ENCODE results near the gene CIZ1.
A peak's percentile ranks its signal among the peaks of the same experiment; 100 is the strongest.

CIZ1 gene

GRCh38 chr9:128152133-128153059, 39.0 kb downstream of the CIZ1 start:
- Mint-ChIP-seq H3K4me1 (ENCODE audit: low read depth) (no peaks in the 10 kb centered on the region), H3K4me3 (no peak overlapping the region), H3K9me3 (no peaks in the 10 kb centered on the region), H3K36me3 (ENCODE audit: low read depth) (no peaks in the 10 kb centered on the region), H3K27me3 (ENCODE audit: low read depth) (no peaks in the 10 kb centered on the region), H3K27ac (no peak overlapping the region)

GRCh38 chr9:128151309-128152132, 39.9 kb downstream of the CIZ1 start:
- H3K27me3 Mint-ChIP-seq (ENCODE audit: low read depth), result no peaks in the 10 kb centered on the region
- H3K27ac Mint-ChIP-seq, result no peak overlapping the region
- no peaks in the 10 kb centered on the region for H3K9me3 Mint-ChIP-seq
- no peak overlapping the region for H3K4me3 Mint-ChIP-seq
- H3K4me1 Mint-ChIP-seq (ENCODE audit: low read depth), result no peaks in the 10 kb centered on the region
- no peaks in the 10 kb centered on the region for H3K36me3 Mint-ChIP-seq (ENCODE audit: low read depth)

GRCh38 chr9:128150594-128151308, 40.6 kb downstream of the CIZ1 start:
- H3K4me3 Mint-ChIP-seq, result no peak overlapping the region
- H3K9me3 Mint-ChIP-seq, result no peaks in the 10 kb centered on the region
- no peaks in the 10 kb centered on the region for H3K4me1 Mint-ChIP-seq (ENCODE audit: low read depth)
- no peaks in the 10 kb centered on the region for H3K27me3 Mint-ChIP-seq (ENCODE audit: low read depth)
- no peaks in the 10 kb centered on the region for H3K36me3 Mint-ChIP-seq (ENCODE audit: low read depth)
- H3K27ac Mint-ChIP-seq, result peak overlapping the region; percentile 26

DNA sequence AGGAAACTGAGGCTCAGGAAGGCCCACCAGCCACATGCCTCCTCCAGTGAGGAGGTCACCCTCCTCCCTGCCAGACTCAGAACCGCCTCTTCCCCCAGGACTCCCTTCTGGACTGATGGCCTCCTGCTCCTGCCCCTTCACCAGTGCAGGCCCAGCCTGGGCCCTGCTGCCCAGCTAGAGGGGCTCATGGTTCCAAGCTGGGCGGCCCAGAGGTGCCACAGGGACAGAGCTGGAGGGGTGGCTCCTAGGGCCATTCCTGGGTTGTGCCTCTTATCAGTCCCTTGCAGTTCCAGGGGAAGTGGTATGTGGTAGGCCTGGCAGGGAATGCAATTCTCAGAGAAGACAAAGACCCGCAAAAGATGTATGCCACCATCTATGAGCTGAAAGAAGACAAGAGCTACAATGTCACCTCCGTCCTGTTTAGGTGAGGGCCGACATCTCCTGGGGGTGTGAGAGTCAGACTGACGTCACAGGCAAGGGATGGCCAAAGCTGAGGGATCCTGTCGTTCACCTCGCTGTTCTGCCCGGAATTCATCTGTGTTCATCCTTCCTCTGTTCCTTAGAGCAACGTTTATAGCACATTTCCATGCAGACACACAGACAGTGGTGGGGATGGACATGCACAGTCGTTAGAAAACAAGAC, 41.3 kb downstream of the CIZ1 start:
- H3K36me3 Mint-ChIP-seq (ENCODE audit: low read depth), result no peaks in the 10 kb centered on the region
- H3K27ac Mint-ChIP-seq, result no peak overlapping the region
- no peaks in the 10 kb centered on the region for H3K9me3 Mint-ChIP-seq
- H3K4me3 Mint-ChIP-seq, result no peak overlapping the region
- H3K4me1 Mint-ChIP-seq (ENCODE audit: low read depth), result no peaks in the 10 kb centered on the region
- H3K27me3 Mint-ChIP-seq (ENCODE audit: low read depth), result no peaks in the 10 kb centered on the region

DNA sequence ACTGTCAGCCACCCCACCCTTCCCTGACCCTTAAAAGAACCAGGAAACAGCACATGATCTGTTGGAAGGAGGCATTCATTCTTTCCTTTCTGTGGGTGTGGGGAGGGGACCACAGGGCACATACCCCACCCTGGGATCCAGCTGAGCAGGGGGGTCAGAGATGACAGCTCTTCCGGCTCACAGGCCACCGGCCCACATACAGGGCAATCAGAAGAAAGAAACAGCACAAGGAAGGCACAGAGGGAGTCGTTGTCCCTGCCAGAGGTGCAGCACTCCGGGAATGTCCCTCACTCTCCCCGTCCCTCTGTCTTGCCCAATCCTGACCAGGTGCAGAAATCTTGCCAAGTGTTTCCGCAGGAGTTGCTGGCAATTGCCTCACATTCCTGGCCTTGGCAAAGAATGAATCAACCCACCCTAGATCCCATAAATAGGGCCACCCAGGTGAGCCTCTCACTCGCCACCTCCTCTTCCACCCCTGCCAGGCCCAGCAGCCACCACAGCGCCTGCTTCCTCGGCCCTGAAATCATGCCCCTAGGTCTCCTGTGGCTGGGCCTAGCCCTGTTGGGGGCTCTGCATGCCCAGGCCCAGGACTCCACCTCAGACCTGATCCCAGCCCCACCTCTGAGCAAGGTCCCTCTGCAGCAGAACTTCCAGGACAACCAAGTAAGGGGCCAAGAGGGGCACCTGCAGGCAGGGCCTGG, 42.2 kb downstream of the CIZ1 start, which contains the start of gene LCN2:
Gene LCN2, plus strand, starts transcription at position 453 of the 701 bp plus-strand sequence. Its CDS starts 73 bp downstream, at position 526.
- no peaks in the 10 kb centered on the region for H3K36me3 Mint-ChIP-seq (ENCODE audit: low read depth)
- no peak within 1 kb of the TSS for H3K4me3 Mint-ChIP-seq
- H3K27ac Mint-ChIP-seq, result no peak within 1 kb of the TSS
- no peaks in the 10 kb centered on the region for H3K27me3 Mint-ChIP-seq (ENCODE audit: low read depth)
- no peaks in the 10 kb centered on the region for H3K9me3 Mint-ChIP-seq
- no peaks in the 10 kb centered on the region for H3K4me1 Mint-ChIP-seq (ENCODE audit: low read depth)

- no peaks in the 10 kb centered on the region for H3K9me3 Mint-ChIP-seq
- H3K27me3 Mint-ChIP-seq (ENCODE audit: low read depth), result no peaks in the 10 kb centered on the region
- H3K4me3 Mint-ChIP-seq, result no peak overlapping the region
- no peak overlapping the region for H3K27ac Mint-ChIP-seq
- peaks cover under 1% of the 10 kb centered on the region for H3K4me1 Mint-ChIP-seq (ENCODE audit: low read depth)
- no peaks in the 10 kb centered on the region for H3K36me3 Mint-ChIP-seq (ENCODE audit: low read depth)
Observed at GRCh38 chr9:128148509-128149000, 42.8 kb downstream of the CIZ1 start.

- Mint-ChIP-seq H3K27me3 (ENCODE audit: low read depth) (no peaks in the 10 kb centered on the region), H3K4me3 (no peak overlapping the region), H3K4me1 (ENCODE audit: low read depth) (peaks cover 9% of the 10 kb centered on the region), H3K27ac (no peak overlapping the region), H3K36me3 (ENCODE audit: low read depth) (no peaks in the 10 kb centered on the region), H3K9me3 (no peaks in the 10 kb centered on the region)
Observed at GRCh38 chr9:128146591-128147120, 44.7 kb downstream of the CIZ1 start.

DNA sequence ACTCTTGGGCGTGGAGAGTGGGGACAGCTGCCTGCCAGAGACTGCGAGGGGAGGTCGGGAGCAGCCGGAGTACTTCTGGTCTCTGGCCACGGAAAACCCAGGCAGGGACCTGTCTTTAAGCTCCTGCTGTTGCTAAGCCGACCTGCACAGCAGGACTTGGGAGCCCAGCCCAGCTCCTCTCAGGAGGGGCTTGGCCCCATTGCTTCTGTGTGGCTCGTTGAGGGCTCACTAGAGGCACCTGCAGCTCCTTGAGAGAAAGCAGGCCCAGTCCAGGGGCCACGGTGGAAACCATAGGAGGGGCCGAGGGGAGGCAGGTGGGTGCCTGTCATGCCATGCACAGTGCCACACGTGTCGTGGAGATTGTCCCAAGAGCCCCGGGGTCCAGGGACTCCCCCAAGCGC, 45.4 kb downstream of the CIZ1 start:
- no peaks in the 10 kb centered on the region for H3K27me3 Mint-ChIP-seq (ENCODE audit: low read depth)
- H3K4me1 Mint-ChIP-seq (ENCODE audit: low read depth), result peaks cover 9% of the 10 kb centered on the region
- no peaks in the 10 kb centered on the region for H3K36me3 Mint-ChIP-seq (ENCODE audit: low read depth)
- H3K4me3 Mint-ChIP-seq, result no peak overlapping the region
- no peak overlapping the region for H3K27ac Mint-ChIP-seq
- H3K9me3 Mint-ChIP-seq, result no peaks in the 10 kb centered on the region

- Mint-ChIP-seq H3K36me3 (ENCODE audit: low read depth) (no peaks in the 10 kb centered on the region), H3K4me3 (no peak overlapping the region), H3K27ac (no peak overlapping the region), H3K9me3 (no peaks in the 10 kb centered on the region), H3K4me1 (ENCODE audit: low read depth) (peaks cover 9% of the 10 kb centered on the region), H3K27me3 (ENCODE audit: low read depth) (no peaks in the 10 kb centered on the region)
Observed at GRCh38 chr9:128145536-128145935, 45.8 kb downstream of the CIZ1 start.

GRCh38 chr9:128144239-128145181, 46.9 kb downstream of the CIZ1 start:
- no peak overlapping the region for H3K27ac Mint-ChIP-seq
- no peak overlapping the region for H3K4me3 Mint-ChIP-seq
- no peaks in the 10 kb centered on the region for H3K9me3 Mint-ChIP-seq
- H3K27me3 Mint-ChIP-seq (ENCODE audit: low read depth), result no peaks in the 10 kb centered on the region
- H3K36me3 Mint-ChIP-seq (ENCODE audit: low read depth), result no peaks in the 10 kb centered on the region
- H3K4me1 Mint-ChIP-seq (ENCODE audit: low read depth), result peaks cover 9% of the 10 kb centered on the region

GRCh38 chr9:128143525-128144238, 47.7 kb downstream of the CIZ1 start:
- H3K9me3 Mint-ChIP-seq, result no peaks in the 10 kb centered on the region
- peaks cover 9% of the 10 kb centered on the region for H3K4me1 Mint-ChIP-seq (ENCODE audit: low read depth)
- H3K27ac Mint-ChIP-seq, result no peak overlapping the region
- no peaks in the 10 kb centered on the region for H3K27me3 Mint-ChIP-seq (ENCODE audit: low read depth)
- no peaks in the 10 kb centered on the region for H3K36me3 Mint-ChIP-seq (ENCODE audit: low read depth)
- H3K4me3 Mint-ChIP-seq, result no peak overlapping the region

GRCh38 chr9:128142596-128142995, 48.8 kb downstream of the CIZ1 start:
- Mint-ChIP-seq H3K4me3 (no peak overlapping the region), H3K36me3 (ENCODE audit: low read depth) (no peaks in the 10 kb centered on the region), H3K9me3 (no peaks in the 10 kb centered on the region), H3K27me3 (ENCODE audit: low read depth) (no peaks in the 10 kb centered on the region), H3K4me1 (ENCODE audit: low read depth) (peaks cover 9% of the 10 kb centered on the region), H3K27ac (no peak overlapping the region)

Measured in T-helper 1 cell treated with Interleukin-12 subunit alpha and Interleukin-12 subunit beta and Interleukin-4 antibody, amounts not matched to agents 30 μg/mL and 1 μg/mL, for 36 hours (primary cell).